HTR-8/SVneo (cell line): Measurements from ENCODE around the gene YIPF1.
A peak's percentile ranks its signal among the peaks of the same experiment; 100 is the strongest.

Experiments
- DNase-seq: peaks from one replicate; pipeline ENCODE4 v3.0.0; 2011; ENCODE audit warnings: low spot score, mixed read lengths; ENCODE audit not compliant: insufficient read length
- FAIRE-seq: peaks from 2 replicates; lab custom pipeline; 2011; peaks lifted over from hg19 to GRCh38; lab: Jason Lieb, UNC

The YIPF1 gene

GRCh38 chr1:53889304-53890298, at the start of gene YIPF1:
TSS of gene YIPF1 (minus strand) at chr1:53889797. CDS start at chr1:53888937, 860 bp downstream.
- DNase-seq = peak; percentile 85
- FAIRE-seq = no peak

DNA sequence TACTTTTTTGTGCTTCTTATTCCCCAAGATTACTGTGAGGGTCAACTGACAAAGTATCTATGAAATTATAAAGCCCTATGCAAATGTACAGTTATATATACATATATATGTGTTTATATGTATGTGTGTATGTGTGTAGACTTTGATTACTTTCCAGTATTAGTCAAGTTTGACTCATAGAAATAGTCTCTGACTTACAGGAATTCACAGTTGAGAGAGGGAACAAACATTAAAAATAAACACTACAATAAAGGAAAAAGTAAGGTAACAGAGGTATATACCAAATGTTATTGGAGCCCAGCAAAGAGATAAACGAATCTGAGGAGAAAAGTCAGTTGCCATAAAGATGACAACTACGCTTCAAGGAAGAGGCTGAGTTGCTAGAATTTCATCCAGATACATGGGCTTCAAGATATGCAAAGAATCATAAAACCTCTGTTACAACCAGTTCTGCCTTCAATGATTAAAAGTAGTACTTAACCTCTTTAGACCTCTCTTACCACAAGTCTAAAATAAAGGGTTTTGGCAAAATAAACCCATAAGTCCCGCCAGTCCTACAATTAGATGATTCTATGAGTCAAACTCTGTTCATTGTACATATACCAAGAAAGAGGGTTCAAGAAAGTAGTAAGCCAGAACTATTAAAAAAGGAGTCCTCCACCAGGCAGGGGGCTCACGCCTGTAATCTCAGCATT, 48.7 kb upstream of the YIPF1 start:
- FAIRE-seq (no peak), DNase-seq (no peak)

DNA sequence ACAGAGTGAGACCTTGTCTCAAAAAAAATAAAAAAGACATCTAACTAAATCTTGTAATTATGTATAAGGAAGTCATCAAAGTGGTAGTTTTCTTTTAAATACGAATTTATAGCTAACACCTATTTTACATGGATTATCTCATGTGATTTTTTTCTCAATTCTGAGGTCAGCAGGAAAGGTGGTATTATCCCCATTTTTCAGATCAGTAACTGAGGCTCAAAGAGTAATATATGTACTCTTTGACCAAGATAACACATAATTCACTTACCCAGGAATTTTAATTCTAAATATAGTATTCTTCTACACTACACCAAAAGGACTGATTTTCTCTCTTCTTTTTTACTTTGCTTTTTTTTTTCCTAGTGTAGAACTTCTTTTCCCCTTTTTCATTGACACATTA, 46.8 kb upstream of the YIPF1 start:
- DNase-seq (no peak), FAIRE-seq (no peak)

DNA sequence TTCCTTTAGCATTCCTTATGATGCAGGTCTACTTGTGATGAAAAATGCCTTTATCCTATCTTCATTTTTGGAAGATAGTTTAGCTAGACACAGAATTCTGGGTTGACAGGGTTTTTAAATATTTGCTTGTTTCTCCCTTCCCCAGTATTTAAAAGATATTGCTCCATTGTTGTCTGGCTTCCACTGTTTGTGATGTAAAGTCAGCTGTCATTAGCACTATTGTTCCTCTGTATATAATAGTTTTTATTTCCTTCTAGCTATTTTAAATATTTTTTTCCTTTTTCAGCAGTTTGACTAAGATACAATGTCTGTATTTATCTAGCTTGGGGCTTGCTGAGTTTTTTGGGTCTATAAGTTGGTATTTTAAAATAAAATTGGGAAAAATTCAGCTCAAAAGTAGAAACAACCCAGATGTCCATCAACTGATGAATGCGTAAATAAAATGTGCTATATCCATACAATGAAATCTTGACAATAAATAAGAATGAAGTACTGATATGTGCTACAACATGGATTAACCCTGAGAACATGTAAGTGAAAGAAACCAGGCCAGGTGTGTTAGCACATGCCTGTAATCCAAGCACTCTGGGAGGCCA, 44.7 kb upstream of the YIPF1 start:
- no peak for FAIRE-seq
- no peak for DNase-seq

- no peak for FAIRE-seq
- DNase-seq = no peak
These were observed 41.9 kb upstream of the YIPF1 start for GRCh38 chr1:53931523-53931922.

GRCh38 chr1:53930932-53931331, 41.3 kb upstream of the YIPF1 start:
- DNase-seq (no peak), FAIRE-seq (no peak)

GRCh38 chr1:53929246-53929960, 39.8 kb upstream of the YIPF1 start:
- no peak for FAIRE-seq

DNA sequence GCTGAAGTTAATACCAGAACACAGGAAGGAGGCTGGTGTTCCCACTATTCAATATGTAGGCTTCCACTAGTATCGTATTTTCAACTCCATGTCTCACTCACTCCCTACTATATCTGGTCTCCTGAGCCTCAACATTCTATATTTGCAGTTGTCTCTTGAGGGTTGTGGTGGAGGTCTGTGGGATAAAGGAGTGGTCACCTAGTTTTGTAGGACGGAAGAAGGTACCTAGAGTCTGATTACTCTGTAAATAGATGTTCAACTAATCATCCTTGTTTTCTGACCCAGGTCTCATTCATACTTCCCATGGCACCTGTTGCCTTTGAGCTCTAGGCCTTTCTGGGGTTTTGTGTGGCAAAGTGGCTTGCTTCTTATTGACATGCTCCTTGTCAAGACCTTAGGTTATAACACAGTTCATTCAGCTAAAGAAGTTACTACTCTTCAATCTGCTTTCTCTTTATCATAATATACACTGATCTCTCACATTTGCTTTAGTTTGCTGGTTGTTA, 37.8 kb upstream of the YIPF1 start:
- FAIRE-seq (no peak), DNase-seq (no peak)

More at GRCh38 chr1:53929246-53929960, 39.8 kb upstream of the YIPF1 start:
- DNase-seq = no peak

DNA sequence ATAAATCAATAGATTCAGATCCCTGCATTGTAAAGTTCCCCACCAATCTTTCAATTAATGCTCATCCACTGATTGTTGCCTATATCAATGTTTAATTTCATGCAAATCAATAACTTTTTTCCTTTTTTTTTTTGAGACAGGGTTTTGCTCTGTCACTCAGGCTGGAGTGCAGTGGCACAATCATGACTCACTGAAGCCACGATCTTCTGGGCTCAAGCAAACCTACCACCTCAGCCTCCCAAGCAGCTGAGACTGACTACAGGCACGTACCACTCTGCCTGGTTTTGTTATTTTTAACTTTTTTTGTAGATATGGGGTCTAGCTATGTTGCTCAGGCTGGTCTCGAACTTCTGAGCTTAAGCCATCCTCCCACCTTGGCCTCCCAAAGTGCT, 30.1 kb upstream of the YIPF1 start:
- DNase-seq = no peak
- no peak for FAIRE-seq

DNA sequence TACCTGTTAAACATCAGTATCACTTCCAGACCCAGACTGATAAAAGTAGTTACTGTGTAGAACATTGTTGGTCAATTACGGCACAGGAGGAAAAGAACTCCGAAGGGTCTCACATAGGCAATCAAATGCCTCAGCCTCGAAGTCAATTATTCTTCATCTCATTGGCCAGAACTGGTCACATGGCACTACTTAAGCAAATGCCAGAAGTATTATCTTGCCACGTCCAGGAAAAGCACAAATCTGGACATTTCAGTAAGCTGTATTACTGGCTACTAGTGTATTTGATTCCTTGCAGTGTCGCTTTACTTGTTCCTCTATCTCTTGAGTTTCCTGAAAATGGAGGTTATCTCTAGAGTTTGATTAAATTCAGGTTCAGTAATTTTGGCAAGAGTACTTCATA, 28.7 kb upstream of the YIPF1 start:
- DNase-seq (no peak), FAIRE-seq (no peak)

- DNase-seq (no peak), FAIRE-seq (no peak)
These were observed 23.9 kb upstream of the YIPF1 start for GRCh38 chr1:53913352-53914033.

GRCh38 chr1:53911442-53911841, 21.8 kb upstream of the YIPF1 start:
- no peak for DNase-seq
- no peak for FAIRE-seq

DNA sequence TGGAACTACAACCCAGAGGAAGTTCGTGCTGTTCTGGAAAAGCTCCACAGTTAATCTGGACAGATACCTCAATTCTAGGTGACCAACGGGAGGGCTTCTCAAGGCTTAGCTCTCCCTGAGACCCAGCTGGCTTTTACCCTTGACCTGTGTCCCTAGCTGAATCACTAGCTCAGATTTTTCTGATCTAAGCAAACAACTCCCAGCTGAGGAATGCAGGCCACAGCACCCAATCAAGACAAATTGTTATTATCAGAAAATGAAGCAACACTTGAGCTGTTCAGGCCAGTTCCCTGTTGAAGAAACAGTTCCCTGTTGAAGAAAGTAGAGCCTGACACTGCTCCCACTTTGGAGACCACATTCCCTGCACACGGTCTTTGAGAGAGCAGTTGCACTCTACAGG, 20.3 kb upstream of the YIPF1 start:
- no peak for FAIRE-seq
- DNase-seq = no peak

GRCh38 chr1:53906121-53906520, 16.5 kb upstream of the YIPF1 start:
- no peak for DNase-seq
- no peak for FAIRE-seq

- DNase-seq (no peak), FAIRE-seq (no peak)
These were observed 15.9 kb upstream of the YIPF1 start for GRCh38 chr1:53905509-53905908.

GRCh38 chr1:53902235-53903138, 12.9 kb upstream of the YIPF1 start:
- FAIRE-seq = no peak
- DNase-seq = no peak

- FAIRE-seq (no peak), DNase-seq (no peak)
These were observed 10.1 kb upstream of the YIPF1 start for GRCh38 chr1:53899708-53900107.

- DNase-seq (no peak), FAIRE-seq (no peak)
These were observed 9.6 kb upstream of the YIPF1 start for GRCh38 chr1:53899206-53899628.
